ENCODE data around the gene MACO1.
A peak's percentile ranks its signal among the peaks of the same experiment; 100 is the strongest.
"Not testable (repeated sequence)": the region's sequence is repeated elsewhere in the genome, so short reads cannot be mapped to it uniquely, and the experiment has no call there.

Gene MACO1

DNA sequence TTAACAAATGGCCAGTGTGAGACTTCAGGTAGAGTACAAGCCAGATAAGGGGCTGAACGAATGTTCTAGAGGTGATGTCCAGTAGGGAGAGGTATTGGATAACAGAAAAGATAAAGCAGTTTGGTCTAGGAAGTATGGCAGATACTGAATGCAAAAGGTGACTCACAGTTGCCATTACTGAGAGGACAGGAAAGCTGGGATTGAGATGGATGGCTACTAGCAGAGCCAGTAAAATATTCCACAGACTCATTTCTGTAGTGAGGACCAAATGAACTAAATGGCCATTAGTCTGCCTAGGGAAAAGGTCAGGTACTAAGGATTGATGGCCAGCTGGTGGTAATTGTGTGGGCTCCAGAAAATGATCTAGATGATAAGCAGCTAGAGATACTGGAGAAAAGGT, 11.5 kb downstream of the MACO1 start:
- Mint-ChIP-seq H3K27ac (peak overlapping the region; percentile 23), H3K36me3 (ENCODE audit: low read depth) (peaks cover 2% of the 10 kb centered on the region), H3K4me3 (no peak overlapping the region), H3K9me3 (no peaks in the 10 kb centered on the region), H3K27me3 (ENCODE audit: low read depth, poor library complexity) (no peaks in the 10 kb centered on the region), H3K4me1 (peaks cover 23% of the 10 kb centered on the region)
- TF ChIP-seq, protein P1, sequence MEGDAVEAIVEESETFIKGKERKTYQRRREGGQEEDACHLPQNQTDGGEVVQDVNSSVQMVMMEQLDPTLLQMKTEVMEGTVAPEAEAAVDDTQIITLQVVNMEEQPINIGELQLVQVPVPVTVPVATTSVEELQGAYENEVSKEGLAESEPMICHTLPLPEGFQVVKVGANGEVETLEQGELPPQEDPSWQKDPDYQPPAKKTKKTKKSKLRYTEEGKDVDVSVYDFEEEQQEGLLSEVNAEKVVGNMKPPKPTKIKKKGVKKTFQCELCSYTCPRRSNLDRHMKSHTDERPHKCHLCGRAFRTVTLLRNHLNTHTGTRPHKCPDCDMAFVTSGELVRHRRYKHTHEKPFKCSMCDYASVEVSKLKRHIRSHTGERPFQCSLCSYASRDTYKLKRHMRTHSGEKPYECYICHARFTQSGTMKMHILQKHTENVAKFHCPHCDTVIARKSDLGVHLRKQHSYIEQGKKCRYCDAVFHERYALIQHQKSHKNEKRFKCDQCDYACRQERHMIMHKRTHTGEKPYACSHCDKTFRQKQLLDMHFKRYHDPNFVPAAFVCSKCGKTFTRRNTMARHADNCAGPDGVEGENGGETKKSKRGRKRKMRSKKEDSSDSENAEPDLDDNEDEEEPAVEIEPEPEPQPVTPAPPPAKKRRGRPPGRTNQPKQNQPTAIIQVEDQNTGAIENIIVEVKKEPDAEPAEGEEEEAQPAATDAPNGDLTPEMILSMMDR (IDR thresholded peaks at IDR 0.05), result no peak
- DNase-seq, result no peak

DNA sequence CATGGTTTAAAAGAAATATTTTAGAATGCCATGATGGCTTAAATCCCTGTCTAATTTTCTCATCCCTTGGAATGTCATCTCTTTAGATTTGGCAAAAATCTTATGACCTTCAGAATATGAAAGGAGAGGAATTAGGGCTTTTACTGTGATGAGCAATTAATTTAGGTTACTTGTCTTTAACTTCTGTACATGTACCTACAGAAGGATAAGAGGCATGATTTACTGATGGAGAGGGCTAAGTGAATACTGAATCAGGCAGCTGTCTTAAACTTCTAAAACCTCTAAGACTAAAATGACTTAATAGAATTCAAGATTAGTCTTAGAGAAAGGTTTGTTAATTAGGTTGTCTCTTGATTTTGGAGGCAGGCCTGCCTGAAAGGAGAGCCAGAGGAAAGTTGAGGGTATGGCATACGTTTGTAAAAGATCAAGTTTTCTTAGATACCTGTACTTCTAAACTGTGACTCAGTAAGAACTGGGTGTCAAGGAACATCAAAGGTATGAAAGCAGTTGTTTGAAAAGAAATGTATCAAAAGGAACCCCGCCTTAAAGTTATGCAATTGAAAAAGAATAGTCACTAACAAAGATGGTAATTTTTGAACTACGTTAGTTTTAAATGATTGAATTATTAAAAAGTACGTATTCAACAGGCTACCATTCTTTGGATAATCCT, 12.5 kb downstream of the MACO1 start:
- Mint-ChIP-seq H3K4me3 (no peak overlapping the region), H3K9me3 (no peaks in the 10 kb centered on the region), H3K36me3 (ENCODE audit: low read depth) (peaks cover 12% of the 10 kb centered on the region), H3K4me1 (peaks cover 25% of the 10 kb centered on the region), H3K27me3 (ENCODE audit: low read depth, poor library complexity) (no peaks in the 10 kb centered on the region), H3K27ac (no peak overlapping the region)
- TF ChIP-seq, protein P1 (IDR thresholded peaks at IDR 0.05), result no peak
- DNase-seq, result no peak

DNA sequence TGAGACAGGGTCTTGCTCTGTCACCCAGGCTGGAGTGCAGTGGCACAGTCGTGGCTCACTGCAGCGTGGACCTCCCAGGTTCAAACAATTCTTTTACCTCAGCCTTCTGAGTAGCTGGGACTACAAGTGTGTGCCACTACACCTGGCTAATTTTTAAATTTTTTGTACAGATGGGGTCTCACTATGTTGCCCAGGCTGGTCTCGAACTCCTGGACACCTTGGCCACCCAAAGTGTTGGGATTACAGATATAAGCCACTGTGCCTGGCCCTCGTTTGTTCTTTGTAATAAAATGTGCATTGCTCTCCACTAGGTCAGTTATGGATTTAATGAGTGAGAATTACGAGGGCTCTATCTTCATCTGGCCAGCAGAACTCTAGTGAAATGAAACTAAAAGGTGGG, 13.9 kb downstream of the MACO1 start:
- H3K9me3 Mint-ChIP-seq; H3K27ac Mint-ChIP-seq; H3K4me3 Mint-ChIP-seq; DNase-seq; H3K27me3 Mint-ChIP-seq (ENCODE audit: low read depth, poor library complexity): not testable (repeated sequence)
- Mint-ChIP-seq H3K4me1 (peaks cover 25% of the 10 kb centered on the region), H3K36me3 (ENCODE audit: low read depth) (peaks cover 12% of the 10 kb centered on the region)

DNA sequence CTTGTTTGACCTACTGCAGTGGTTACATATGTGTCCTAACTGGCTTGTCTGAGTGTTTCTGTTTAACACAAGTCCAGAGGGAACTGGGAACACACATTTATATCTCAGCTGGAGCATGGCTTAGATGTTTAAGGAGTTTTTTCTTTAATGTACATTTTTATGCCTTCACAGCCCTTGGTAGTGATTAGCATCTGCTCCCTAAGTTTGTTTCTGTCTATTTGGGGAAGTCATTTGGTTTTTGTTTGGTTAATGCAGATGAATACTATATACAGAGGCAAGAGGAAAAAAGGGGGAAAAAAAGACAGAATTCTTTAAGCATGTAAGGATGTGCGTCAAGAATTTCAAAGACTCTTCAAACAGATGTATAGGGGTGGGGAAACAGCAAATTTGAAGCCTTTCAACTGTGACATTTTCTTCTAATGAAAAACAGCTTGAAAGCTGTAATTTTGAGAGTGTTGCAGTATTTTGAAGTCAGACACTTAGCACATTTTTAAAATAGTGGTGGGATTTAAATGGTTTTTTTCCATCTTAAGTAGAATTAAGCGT, 15.4 kb downstream of the MACO1 start:
- Mint-ChIP-seq H3K27me3 (ENCODE audit: low read depth, poor library complexity) (no peaks in the 10 kb centered on the region), H3K4me1 (peaks cover 25% of the 10 kb centered on the region), H3K4me3 (no peak overlapping the region), H3K27ac (peak overlapping the region; percentile 27), H3K9me3 (no peaks in the 10 kb centered on the region), H3K36me3 (ENCODE audit: low read depth) (peaks cover 17% of the 10 kb centered on the region)
- no peak for DNase-seq
- TF ChIP-seq, protein P1 (IDR thresholded peaks at IDR 0.05), result no peak

DNA sequence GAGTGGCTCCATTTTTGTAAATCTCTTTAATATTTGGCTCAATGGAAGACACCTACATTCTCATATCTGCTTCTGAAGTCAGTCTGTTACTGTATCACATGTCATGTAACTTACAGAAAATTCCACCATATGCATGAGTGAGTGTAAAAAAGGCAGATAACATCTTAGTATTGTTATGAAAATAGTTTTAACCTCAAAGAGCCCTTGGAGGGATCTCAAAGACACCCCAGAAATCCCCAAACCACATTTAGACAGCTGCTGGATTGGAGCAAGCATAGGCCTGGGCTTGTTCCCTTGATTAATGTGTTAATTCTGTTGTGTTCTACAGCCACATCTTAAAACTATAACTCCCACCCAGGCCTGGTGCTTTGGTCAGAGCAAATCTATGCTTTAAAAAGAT, 16.9 kb downstream of the MACO1 start:
- H3K9me3 Mint-ChIP-seq, result no peaks in the 10 kb centered on the region
- no peak overlapping the region for H3K4me3 Mint-ChIP-seq
- peaks cover 15% of the 10 kb centered on the region for H3K4me1 Mint-ChIP-seq
- H3K36me3 Mint-ChIP-seq (ENCODE audit: low read depth), result peaks cover 23% of the 10 kb centered on the region
- no peak for DNase-seq
- TF ChIP-seq, protein P1 (IDR thresholded peaks at IDR 0.05), result no peak
- no peaks in the 10 kb centered on the region for H3K27me3 Mint-ChIP-seq (ENCODE audit: low read depth, poor library complexity)
- no peak overlapping the region for H3K27ac Mint-ChIP-seq

DNA sequence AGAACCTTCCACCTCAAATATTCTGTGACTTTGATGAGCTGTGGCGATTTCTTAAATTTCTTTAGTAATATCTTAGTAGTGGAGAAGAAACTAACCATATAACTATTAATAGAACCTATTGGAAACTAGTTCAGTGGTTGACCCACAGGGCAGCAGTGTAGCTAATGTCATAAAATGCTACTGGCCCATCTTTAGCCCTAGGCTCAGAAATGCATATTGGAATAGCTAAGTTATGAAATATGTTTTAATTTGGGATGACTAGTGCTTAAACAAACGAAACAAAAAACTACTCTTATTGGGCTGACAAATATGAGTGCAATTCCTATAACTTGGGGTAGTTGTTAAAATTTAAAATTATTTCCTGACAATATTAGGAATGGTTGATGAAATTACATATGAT, 20.2 kb downstream of the MACO1 start:
- H3K27ac Mint-ChIP-seq, result no peak overlapping the region
- peaks cover 41% of the 10 kb centered on the region for H3K36me3 Mint-ChIP-seq (ENCODE audit: low read depth)
- no peak overlapping the region for H3K4me3 Mint-ChIP-seq
- TF ChIP-seq, protein P1 (IDR thresholded peaks at IDR 0.05), result no peak
- no peaks in the 10 kb centered on the region for H3K27me3 Mint-ChIP-seq (ENCODE audit: low read depth, poor library complexity)
- H3K4me1 Mint-ChIP-seq, result peaks cover 14% of the 10 kb centered on the region
- no peaks in the 10 kb centered on the region for H3K9me3 Mint-ChIP-seq
- no peak for DNase-seq

Measured in nephron progenitor cell (in vitro differentiated cells).